Testis (tissue), 2 donors: ENCODE measurements around the gene QRFP.

Experiments
- POLR2A ChIP-seq: fragments of 450-650 bp; IDR thresholded peaks from one replicate; pipeline ENCODE4 v1.6.1; 2017; ENCODE audit warnings: antibody characterized with exemption, mild to moderate bottlenecking, moderate library complexity
- TF ChIP-seq, protein P1 (sequence below), 3 experiments: fragments of 450-650 bp in 2 of 3; fragments of 200-600 bp in 1 of 3; sonication (generic) in 1 of 3; IDR thresholded peaks; one replicate each; pipeline ENCODE4 v1.5.1; 2016 to 2019; ENCODE audit warnings: antibody characterized with exemption in 3 of 3, mild to moderate bottlenecking in 2 of 3, moderate library complexity in 1 of 3

DNA sequence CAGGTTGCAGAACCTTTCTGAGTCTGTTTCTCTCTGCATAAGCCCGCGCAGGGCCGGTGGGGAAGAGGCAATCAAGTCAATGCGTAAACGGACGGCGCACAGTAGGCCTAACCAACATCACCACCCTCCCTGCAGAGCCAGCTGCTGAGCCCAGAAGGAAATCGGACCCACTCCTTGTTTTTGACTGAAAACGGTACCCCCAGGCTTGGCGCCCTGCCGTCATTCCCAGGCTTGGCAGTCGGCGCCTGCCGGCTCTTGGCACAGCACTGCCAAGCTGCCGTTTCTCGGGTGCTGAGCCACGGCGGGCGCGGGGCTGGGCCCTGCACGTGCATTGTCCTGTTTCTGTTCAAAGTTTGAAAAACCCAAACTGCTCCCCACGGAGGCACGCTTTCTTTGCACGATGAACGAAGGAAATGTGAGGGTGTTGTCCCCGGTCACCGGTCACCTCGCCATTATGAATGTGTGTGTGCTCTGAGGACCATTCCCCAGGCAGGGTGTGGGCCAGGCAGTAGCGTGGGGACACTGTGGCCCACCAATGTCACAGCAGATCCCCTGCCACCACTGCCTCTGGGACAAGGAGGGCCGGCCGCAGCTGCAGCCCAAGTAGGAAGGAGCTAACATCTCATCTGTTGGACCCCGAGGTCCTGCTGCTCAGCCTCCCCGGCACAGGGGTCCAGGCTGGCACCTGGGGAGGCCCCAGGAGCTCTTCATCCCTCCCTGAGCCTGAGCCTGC, 22.4 kb upstream of the QRFP start:
- TF ChIP-seq, protein P1, sequence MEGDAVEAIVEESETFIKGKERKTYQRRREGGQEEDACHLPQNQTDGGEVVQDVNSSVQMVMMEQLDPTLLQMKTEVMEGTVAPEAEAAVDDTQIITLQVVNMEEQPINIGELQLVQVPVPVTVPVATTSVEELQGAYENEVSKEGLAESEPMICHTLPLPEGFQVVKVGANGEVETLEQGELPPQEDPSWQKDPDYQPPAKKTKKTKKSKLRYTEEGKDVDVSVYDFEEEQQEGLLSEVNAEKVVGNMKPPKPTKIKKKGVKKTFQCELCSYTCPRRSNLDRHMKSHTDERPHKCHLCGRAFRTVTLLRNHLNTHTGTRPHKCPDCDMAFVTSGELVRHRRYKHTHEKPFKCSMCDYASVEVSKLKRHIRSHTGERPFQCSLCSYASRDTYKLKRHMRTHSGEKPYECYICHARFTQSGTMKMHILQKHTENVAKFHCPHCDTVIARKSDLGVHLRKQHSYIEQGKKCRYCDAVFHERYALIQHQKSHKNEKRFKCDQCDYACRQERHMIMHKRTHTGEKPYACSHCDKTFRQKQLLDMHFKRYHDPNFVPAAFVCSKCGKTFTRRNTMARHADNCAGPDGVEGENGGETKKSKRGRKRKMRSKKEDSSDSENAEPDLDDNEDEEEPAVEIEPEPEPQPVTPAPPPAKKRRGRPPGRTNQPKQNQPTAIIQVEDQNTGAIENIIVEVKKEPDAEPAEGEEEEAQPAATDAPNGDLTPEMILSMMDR (IDR thresholded peaks at IDR 0.05): no peak
- no peak for TF ChIP-seq POLR2A
